Right lung (tissue), 5 donors: Measurements from ENCODE around the gene VWA8. TPM values are rescaled to one million over a fixed set of nuclear protein-coding genes. Genes with fewer than 3 reads are reported as not detected.

Experiments used
- DNase-seq, 2 donors: peaks; one replicate each; pipeline ENCODE4 v3.0.0-alpha.2; 2013
- polyA plus RNA-seq, 5 donors: library from polyadenylated mRNA; unstranded; fragments of 120-200 nt; gene quantifications; one replicate each; pipeline versions ENCODE4 v1.2.1 to v1.2.3, GENCODE V29; 2013; ENCODE audit warnings: inconsistent platforms in 1 of 5, low replicate concordance in 1 of 5; ENCODE audit not compliant: insufficient read length in 5 of 5, insufficient read depth in 1 of 5

VWA8 gene
- polyA plus RNA-seq, 5 donors: 8.5 to 14.9 (median 13.9) TPM

- no peak for DNase-seq
These were observed 269.6 kb downstream of the VWA8 start for GRCh38 chr13:41691274-41691673.

- no peak for DNase-seq
These were observed 278.1 kb downstream of the VWA8 start for GRCh38 chr13:41682766-41683165.

- no peak for DNase-seq
These were observed 278.9 kb downstream of the VWA8 start for GRCh38 chr13:41682001-41682400.

GRCh38 chr13:41681587-41681986 is 279.3 kb downstream of the VWA8 start:
- DNase-seq: no peak

GRCh38 chr13:41680900-41681299 is 280.0 kb downstream of the VWA8 start:
- no peak for DNase-seq

GRCh38 chr13:41678848-41679247 is 282.1 kb downstream of the VWA8 start:
- no peak for DNase-seq

- DNase-seq: no peak
These were observed 282.7 kb downstream of the VWA8 start for GRCh38 chr13:41678249-41678648.

GRCh38 chr13:41675306-41675705 is 285.6 kb downstream of the VWA8 start:
- no peak for DNase-seq

GRCh38 chr13:41674246-41674645 is 286.7 kb downstream of the VWA8 start:
- DNase-seq: no peak

- no peak for DNase-seq
These were observed 287.3 kb downstream of the VWA8 start for GRCh38 chr13:41673640-41674039.

- no peak for DNase-seq
These were observed 290.0 kb downstream of the VWA8 start for GRCh38 chr13:41670873-41671443.

- DNase-seq: peak; percentile 80 to 87
These were observed 292.7 kb downstream of the VWA8 start for GRCh38 chr13:41668130-41668757.

GRCh38 chr13:41666644-41667043 is 294.3 kb downstream of the VWA8 start:
- DNase-seq: no peak

GRCh38 chr13:41660411-41660810 is 300.5 kb downstream of the VWA8 start:
- no peak for DNase-seq

- peak in 1 of 2 donors; percentile 38 for DNase-seq
These were observed 302.8 kb downstream of the VWA8 start for GRCh38 chr13:41658057-41658661.

GRCh38 chr13:41655997-41656396 is 304.9 kb downstream of the VWA8 start:
- no peak for DNase-seq

- no peak for DNase-seq
These were observed 306.1 kb downstream of the VWA8 start for GRCh38 chr13:41654796-41655195.

- DNase-seq: peak in 1 of 2 donors; percentile 60
These were observed 308.1 kb downstream of the VWA8 start for GRCh38 chr13:41652735-41653361.

- DNase-seq: no peak
These were observed 309.4 kb downstream of the VWA8 start for GRCh38 chr13:41651413-41652058.

- no peak for DNase-seq
These were observed 310.2 kb downstream of the VWA8 start for GRCh38 chr13:41650706-41651105.

- DNase-seq: no peak
These were observed 311.2 kb downstream of the VWA8 start for GRCh38 chr13:41649659-41650058.

GRCh38 chr13:41648314-41648935 is 312.5 kb downstream of the VWA8 start:
- no peak for DNase-seq
